Fibroblast of upper back skin (primary cell): ENCODE results near the gene HEXA.
"Not testable (repeated sequence)": the region's sequence is repeated elsewhere in the genome, so short reads cannot be mapped to it uniquely, and the experiment has no call there.

Experiments used
- DNase-seq: peaks from one replicate; pipeline ENCODE4 v3.0.0-alpha.2; 2013

The HEXA gene

DNA sequence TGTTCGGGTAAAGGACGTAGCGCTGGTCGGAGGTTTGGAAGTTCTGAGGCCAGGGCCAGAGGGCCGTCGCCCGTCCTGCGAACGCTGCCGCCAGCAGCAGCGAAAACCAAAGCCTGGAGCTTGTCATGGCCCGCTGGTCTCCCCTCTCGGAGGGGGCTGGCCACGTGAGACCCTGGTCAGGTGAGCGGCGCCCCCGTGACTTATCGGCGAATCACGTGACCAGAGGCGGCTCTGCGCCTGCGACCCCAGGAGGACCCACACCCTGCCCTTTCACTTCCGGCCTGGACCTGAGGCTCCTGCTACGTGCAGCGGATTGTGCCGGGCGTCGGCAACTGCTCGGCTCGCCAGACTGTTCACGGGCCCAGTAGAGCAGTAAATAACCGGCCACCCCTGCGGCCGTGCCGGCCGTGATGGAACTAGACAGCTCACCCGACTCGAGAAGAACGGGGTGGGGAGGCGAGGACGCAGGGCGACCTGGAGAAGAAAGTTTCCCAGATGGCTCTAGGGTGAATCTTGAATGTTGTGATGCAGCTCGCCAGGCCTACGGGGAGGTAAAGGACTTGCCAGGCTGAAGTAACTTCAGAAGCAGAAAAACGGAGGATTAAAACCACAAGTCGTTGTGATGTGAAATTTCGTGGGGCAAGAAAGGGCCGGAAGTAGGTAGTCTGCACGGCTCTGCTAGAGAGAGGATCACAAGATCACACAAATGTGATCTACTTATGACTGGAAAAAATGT lies at the start of gene HEXA:
TSS of gene HEXA (minus strand) at position 169 of the 736 bp plus-strand sequence. CDS start at position 127, 42 bp downstream.
- peak; percentile 95 for DNase-seq

DNA sequence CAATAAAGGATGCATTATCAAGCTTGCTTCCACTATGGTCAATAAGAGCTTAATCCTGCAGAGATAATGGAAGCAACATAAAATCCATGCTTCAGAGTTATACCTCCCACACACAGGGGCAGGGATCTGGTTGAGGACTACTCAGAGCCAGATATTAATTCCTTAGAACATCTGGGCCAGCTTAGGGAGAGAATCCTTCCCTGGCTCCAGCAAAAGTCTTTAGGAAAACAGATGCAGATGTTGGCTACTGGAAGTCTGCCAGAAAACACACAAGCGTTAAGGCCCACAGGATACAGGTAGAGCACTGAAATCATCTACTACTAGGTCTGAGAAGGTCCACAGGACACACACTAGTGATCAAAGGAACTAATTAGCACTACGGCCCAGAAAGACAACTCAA lies 47.4 kb upstream of the HEXA start:
- no peak for DNase-seq

DNA sequence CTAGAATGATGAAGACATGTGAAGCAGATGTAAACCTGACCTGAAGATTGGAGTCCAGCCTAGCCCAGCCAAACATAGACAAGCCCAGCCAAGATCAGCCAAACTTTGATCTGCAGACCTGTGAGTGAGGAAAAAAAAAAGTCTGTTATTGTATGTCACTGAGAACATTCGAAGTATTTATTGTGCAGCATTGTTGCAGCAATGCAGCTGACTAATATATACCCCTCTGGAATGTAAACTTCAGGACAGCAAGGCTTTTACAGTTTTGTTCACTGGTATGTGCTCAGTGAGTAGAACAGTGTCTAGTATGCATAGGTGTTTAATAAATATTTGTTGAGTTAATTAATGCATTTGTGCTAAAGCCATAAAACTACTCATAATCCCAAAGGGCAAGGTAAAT lies 45.7 kb upstream of the HEXA start:
- peak; percentile 1 for DNase-seq

DNA sequence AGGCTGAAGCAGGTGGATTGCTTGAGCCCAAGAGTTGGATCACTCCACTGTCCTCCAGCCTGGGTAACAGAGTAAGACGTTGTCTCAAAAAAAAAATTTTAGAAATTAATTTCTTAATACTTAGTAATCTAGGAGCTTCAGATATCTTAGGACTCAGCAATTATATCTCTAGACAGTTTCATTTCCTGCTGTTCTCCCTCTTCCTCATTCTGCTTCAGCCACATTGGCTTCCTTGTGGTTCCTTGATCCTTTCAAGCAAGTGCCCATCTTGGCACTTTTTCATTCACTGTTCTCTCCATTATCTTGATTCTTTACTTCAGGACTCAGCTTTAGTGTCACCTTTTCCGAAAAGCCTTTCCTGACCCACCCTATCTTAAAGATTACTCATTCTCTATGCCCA lies 44.8 kb upstream of the HEXA start:
- no peak for DNase-seq

DNA sequence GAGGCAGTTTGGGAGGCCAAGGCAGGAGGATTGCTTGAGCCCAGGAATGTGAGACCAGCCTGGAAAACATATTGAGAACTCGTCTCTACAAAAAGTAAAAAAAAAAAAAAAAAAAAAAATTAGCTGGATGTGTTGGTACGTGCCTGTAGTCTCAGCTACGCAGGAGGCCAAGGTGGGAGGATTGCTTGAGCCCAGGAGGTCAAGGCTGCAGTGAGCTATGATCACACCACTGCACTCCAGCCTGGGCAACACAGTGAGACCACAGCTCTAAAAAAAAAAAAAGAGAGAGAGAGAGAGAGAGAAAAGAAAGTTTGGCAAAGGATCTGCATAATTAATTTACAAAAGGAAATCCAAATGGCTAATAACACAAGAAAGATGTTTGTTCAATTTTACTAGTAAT lies 44.0 kb upstream of the HEXA start:
- DNase-seq, result not testable (repeated sequence)

DNA sequence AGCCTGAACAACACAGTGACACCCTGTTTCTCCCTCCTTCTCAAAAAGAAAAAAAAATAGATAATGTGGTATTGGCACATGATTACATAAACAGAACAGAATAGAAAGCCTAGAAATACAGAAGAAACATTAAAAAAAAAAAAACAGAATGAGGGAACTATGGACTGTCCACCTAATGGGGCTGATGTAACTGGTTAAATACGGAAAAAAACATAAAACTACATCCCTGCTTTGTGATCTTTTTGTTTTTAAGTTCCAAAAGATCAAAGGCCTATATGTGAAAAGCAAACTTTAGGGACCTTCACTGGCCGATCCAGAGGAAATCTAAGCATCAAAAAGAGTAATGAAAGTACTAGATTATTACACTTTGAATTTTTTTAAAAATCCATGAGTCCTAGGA lies 39.5 kb upstream of the HEXA start:
- no peak for DNase-seq

DNA sequence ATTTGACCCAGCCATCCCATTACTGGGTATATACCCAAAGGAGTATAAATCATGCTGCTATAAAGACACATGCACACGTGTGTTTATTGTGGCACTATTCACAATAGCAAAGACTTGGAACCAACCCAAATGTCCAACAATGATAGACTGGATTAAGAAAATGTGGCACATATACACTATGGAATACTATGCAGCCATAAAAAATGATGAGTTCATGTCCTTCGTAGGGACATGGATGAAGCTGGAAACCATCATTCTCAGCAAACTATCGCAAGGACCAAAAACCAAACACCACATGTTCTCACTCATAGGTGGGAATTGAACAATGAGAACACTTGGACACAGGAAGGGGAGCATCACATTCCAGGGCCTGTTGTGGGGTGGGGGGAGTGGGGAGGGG lies 37.5 kb upstream of the HEXA start:
- DNase-seq, result not testable (repeated sequence)

DNA sequence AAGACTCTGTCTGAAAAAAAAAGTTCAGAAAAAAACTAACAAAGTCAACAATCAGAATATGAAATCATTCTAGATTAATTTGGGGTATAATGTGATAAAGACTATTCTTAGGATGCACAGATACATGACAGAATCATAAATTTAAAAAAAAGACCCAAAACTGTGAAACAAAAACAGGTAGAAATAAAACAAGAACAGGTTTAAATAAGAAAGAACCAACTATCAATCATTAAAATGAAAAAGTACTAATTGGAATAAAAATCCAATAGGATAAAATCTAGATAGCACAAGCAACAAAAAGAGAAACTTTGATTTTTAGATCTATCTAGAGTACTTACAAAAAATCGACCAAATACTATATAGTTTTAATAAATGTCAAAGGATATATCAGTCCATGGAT lies 35.7 kb upstream of the HEXA start:
- no peak for DNase-seq

DNA sequence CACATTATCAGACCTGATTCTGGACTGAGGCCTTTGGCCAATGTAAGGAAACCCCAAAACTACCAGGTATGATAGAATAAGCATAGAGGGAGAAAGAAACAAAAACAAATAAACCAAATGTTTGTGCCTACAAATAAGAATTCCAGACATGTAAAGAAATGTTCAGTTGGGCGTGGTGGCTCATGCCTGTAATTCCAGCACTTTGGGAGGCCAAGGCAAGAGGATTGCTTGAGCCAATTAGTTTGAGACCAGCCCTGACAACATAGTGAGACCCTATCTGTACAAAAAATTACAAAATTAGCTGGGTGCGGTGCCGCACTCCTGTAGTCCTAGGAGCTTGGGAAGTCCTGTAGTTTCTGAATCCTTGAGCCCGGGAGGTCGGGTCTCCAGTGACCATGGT lies 35.3 kb upstream of the HEXA start:
- DNase-seq, result no peak

DNA sequence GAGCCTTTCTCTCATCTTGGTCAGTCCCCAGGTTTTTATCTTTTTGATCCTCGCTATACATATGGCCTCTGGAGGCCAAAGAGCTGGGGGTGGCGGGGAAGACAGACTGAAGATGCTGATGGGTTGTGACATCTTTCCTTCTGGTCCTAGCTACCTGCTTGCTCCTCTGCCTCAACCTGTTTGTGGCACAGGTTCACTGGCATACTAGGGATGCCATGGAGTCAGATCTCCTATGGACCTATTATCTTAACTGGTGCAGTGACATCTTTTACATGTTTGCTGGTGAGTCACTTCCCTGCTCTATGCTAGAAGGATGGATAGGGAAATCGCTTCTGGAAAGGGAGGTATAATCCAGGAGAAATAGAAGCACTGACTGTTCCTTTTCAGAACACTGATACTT lies 31.1 kb upstream of the HEXA start:
- no peak for DNase-seq

DNA sequence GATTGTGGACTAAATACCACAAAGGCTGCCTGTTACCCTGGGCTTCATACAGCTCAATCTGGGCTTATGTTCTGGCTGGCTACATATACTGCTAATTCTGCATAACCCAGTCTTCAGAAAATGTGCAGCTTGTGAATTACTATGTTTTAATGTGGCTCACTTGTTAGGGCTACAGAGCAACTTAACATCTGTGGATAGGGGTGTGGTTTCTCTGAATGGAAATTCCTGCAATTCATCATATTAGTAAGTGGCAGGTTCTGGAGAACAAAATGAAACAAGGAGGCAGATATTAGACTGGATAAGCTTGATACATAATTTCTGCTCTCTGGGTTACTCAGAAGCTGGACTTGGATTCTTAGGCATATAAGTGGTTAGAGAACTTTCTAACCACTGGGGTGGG lies 29.0 kb upstream of the HEXA start:
- DNase-seq, result no peak

DNA sequence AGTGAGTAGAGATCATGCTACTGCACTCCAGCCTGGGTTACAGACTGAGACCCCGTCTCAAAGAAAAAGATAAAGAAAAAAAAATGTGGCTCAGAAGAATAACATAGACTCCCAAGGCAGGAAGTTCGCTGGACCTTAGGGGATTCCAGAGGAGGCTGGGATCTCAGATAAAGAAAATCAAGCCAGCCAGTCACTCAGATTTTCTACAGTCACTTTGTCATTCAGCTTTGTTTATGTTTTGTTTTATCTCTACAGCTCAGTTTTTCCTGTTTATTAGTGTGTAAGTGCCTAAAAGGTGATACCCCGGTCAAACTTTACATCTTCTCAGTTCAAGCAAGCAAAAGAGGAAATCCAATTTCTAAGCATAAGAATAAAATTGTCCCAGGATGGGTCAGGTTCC lies 28.5 kb upstream of the HEXA start:
- DNase-seq, result no peak

DNA sequence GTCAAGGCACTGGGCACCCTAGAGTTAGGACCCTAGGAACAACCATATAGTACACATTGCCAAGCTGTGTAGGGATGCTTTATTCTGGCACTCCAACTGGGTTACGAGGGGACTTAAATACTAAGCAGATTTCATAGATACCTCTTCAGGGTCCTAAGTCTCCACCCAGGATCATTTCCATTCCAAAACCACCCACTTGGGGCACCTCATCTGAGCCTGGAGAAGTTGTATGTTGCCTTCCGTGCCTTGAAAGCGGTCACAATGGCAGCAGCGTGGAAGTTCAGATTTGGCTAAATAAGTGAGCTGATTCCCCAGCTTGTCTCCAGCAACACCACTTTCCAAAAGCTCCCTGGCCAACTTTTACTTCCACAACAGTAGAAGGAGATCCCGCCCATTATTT lies 26.9 kb upstream of the HEXA start:
- DNase-seq, result no peak

DNA sequence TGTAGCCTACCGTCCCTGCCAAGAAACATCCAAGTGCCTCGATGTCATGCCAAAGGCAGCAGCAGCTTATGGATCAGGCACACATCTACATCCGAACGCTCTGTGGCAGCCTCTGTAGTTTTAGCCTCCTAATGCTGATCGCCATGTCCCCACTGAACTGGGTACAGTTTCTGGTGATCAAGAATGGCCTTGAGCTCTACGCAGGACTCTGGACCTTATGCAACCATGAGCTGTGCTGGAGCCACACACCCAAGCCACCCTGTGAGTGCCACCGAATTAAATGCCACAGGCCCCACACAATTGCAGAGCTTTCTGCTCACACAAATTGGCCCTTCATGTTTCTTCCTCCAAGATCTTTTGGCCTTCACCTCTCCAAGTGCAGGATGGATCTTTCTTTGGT lies 22.8 kb upstream of the HEXA start:
- no peak for DNase-seq

DNA sequence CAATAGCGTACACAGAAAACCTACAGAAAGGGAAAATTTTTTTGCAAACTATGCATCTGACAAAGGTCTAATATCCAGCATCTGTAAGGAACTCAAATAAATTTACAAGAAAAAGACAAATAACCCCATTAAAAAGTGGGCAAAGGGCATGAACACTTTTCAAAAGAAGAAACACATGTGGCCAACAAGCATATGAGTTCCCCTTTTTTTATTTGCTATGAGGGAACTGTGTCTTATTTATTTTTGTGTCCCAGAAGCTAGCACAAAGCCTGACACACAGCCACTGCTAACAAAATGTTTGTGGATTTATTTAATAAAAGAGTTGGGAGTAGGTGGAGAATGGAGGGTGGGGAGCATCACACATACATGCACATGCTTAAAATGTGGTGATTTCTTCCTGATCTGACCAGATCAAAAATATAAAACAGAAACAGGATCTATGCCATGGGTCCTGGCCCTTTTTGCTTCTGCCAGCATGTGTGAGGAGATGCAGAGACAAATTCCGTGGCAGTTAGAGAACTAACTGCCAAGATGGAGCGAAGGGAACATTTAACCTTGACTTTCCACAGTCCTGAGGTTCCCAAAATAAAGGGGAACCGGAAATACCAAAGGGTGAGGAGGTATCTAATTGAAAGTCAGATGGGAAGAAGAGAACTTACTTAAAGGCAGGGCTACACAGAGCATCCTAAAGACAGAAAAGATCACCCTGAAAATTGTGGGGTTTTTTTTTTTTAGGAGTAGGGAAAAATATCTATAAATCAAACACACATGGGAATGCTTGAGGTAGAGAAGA lies 22.2 kb upstream of the HEXA start, which contains the start of gene TMEM202:
TSS of gene TMEM202 (plus strand) at position 510 of the 793 bp plus-strand sequence. CDS start at position 532, 22 bp downstream.
- no peak for DNase-seq

DNA sequence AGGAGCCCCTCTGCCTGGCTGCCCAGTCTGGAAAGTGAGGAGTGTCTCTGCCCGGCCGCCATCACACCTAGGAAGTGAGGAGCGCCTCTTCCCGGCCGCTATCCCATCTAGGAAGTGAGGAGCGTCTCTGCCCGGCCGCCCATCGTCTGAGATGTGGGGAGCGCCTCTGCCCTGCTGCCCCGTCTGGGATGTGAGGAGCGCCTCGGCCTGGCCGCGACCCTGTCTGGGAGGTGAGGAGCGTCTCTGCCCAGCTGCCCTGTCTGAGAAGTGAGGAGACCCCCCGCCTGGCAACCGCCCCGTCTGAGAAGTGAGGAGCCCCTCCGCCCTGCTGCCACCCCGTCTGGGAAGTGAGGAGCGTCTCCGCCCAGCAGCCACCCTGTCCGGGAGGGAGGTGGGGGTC lies 20.5 kb upstream of the HEXA start:
- not testable (repeated sequence) for DNase-seq

DNA sequence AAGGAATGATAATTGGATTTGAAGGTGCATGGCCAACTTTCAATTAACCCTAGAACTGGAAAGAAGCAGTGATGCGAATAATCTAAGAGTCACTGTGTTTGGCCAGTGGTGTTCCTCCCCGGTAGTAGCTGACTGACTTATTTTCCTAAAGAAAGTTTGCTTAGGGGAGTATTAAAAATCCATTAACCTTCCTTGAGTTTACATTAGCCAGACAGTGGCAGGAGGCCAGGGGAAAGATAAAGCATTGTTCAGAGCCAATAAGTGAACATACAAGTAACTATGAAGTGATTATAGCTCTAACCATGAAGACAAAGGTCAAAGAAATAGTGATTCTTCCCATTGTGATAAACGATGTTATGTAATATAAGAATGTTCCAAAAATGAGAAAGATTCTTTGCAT lies 13.4 kb upstream of the HEXA start:
- no peak for DNase-seq

DNA sequence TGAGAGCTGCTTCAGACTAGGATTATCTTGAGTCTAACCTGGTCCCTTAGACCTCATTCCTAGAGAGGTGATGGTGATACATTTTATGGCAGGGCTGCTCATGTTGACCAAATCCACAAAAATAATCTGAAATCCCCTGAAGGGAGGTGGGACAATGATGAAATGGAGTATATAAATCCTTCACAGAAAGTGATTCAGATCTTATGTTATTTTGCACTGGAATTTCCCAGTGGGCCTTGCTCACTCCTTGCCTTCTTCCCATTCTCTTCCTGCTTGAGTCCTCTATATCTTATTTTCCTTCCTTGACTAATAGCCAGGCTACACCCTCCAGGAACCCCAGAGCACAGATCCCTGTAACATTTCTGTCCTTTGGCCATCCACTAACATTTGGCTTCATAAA lies 11.9 kb upstream of the HEXA start:
- DNase-seq, result peak; percentile 11

DNA sequence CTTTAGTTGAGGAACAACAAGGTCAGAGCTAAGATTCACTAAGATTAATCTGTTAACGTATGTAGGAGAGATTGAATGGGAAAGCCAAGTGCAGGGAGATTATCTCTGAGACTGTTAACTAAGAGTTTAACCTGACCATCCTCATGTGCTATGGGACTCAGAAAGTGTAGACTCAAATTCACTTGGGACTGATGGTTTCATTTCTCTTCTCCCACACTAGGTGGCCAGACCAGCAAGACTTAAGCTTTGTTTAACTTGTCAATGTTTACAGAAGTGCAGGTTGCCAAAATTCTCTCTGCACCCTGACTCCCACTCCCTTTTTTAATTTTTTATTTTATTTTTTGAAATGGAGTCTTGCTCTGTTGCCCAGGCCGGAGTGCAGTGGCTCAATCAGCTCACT lies 6.3 kb upstream of the HEXA start:
- DNase-seq, result no peak

DNA sequence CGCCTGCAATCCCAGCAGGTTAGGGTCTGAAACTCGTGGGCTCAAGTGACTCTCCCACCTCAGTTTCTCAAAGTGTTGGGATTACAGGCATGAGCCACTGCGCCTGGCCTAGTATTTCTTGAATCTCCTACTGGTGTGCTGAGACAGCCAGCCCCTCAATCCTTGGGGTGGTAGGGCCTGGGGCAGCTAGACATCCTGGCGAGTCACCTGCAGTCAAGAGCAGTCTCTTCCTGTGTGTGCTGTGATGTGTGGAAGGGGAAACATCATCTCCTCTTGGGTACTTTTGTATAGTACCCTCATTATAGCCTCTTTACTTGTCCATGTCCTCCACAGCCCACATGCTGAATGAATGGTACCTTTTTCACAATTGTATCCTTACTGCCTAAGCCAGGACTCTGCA lies 4.9 kb upstream of the HEXA start:
- DNase-seq, result no peak

DNA sequence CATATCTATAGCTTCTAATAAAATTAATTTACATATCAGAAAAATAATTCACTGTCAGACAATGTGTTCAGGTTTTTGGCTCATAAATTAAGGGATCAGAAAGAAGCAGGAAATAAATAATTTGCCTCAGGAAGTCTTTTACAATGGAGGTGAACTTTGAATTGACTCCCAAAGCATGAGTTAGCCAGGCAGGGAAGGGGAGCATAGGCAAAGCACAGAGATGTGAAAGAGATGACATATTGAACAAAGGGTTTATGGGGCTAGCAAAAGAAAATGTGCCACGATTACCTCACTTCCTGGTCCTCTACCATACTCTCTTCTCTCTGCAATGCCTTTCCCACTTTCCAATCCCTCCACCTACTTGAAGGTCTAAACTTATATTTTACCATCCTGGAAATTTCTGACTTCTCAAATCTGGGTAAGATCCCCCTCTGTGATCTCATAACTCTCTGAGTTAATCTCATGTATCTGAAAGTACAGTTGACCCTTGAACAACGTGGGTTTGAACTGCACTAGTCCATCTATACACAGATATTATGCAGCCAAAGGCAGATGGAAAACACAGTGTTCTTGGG lies 4.1 kb upstream of the HEXA start:
- no peak for DNase-seq

DNA sequence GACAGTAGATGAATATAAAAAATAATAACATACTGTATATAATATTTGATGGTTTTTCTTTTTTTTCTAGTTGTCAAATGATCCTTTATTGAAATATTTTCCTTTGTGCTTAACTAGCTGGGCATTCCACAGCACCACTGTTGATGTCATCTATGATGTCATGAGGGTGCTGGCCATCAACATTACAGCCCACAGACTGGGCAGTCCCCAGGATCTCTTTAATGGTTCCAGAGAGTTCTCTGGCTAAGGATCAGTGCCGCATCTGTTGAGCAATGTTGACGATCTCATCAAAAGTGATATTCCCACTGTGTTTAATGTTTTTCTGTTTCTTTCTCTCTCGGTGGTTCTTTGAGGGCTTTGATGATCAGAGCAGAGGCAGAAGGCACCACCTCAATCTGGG lies 3.3 kb upstream of the HEXA start:
- not testable (repeated sequence) for DNase-seq

DNA sequence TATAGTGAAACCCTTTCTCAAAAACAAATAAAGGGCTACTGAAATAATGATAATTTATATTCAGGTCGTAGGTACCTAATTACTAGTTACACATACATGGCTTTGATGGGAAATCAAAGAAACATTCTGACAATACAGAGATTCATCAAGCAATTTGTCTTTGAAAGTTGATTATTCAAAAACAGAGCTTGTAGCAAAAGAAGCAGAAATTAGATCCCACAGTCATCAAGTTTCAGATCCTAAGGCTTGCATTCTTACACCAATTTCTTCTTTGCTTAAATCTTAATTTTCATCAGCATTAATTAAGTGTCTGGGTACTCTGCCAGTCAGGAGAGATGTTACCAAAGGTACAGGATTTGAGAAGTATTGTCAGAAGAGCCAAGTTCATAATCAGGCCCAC lies 1.5 kb upstream of the HEXA start:
- DNase-seq, result no peak

DNA sequence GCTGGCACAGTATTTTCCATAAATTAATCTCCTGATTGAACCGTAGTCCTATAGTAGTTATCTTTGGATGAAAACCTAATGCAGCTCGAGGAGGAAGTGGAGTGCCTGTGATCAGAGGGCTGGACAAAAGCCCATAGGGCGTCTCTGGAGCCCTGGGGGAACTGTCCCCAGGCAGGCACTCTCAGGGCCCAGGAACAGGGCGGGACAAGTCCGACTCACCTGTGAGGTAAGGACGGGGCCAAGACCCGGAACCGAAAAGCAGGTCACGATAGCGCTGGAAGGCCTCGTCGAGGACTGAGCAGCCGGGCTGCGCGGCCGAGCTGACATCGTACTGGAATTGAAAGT lies 341 bp downstream of the HEXA start:
- DNase-seq, result no peak
